Activated naive CD4-positive, alpha-beta T cell treated with anti-CD3 and anti-CD28 coated beads, Interleukin-2, amount 50 U/mL, for 16 hours (primary cell): ENCODE data around the gene CCT7.
A peak's percentile ranks its signal among the peaks of the same experiment; 100 is the strongest.
"Not testable (repeated sequence)": the region's sequence is repeated elsewhere in the genome, so short reads cannot be mapped to it uniquely, and the experiment has no call there.

ENCODE experiments used
- DNase-seq: peaks from one replicate; pipeline ENCODE4 v3.0.0-alpha.2; 2020

CCT7 gene

DNA sequence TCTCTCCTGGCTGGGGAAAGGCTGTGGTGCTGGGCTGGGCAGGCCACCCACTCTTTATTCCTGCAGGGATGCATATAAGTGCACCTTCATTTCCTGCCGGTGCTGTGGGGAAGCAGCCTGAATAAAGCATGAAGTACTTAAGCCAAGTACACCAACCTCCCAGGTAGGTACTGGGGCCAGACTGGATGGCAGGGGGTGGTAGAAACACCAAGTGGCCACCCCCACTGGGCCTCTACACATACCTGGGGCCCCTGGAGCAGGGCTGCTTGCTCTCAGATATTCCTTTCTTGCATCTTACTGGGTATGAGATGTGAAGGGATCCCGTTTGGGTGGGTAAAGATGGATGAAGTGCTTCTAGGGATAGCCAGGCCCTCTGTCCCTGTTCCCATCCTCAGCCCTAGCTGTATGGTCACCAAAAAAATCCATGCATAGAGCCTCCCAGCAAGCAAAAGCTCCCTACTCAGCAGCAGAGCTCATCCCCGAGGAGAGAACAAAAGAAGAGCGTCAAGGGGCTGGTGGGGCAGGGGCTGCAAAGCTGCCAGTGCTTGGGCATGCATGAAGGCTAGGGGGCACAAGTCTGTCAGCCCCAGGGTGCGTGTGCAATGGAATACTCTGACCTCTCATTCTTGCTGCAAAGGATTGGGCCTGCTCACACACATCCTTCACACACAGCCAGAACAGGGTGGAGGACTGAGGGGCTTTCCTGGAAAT is 22.0 kb downstream of the CCT7 start:
- DNase-seq: no peak

DNA sequence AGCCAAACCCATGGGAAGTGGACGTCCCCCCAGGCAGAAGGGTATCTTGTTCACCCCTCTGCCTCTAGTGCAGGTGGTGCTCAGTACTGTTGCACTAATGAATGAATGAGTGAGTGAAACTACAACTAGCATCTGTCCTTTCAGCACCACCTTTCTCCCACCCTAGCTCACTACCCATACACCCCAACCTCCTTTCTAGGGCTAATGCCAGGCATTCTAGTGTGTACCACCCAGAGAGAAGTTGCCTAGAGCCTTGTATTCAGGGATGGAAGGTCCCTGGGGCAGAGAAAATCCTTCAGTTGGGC is 22.5 kb downstream of the CCT7 start:
- DNase-seq: no peak

DNA sequence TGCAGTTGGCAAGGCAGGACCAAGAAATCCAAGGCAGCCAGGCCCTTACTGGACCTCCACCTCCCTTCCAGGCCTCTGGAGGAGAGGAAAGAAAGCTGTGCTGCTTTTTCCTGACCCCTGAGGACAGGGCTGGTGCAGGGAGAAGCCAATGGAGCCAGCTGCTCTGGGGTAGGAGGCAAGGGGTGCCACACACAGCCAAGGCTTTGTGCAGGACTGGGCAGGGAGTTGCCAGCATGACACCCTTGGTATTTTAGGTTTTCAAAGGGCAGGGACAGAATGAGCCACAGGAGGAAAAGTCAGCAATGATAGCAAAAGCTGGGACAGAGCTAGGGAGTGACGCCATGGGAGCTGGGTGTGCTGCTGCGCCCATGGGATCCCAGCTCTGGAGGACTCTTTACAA is 22.9 kb downstream of the CCT7 start:
- DNase-seq: no peak

DNA sequence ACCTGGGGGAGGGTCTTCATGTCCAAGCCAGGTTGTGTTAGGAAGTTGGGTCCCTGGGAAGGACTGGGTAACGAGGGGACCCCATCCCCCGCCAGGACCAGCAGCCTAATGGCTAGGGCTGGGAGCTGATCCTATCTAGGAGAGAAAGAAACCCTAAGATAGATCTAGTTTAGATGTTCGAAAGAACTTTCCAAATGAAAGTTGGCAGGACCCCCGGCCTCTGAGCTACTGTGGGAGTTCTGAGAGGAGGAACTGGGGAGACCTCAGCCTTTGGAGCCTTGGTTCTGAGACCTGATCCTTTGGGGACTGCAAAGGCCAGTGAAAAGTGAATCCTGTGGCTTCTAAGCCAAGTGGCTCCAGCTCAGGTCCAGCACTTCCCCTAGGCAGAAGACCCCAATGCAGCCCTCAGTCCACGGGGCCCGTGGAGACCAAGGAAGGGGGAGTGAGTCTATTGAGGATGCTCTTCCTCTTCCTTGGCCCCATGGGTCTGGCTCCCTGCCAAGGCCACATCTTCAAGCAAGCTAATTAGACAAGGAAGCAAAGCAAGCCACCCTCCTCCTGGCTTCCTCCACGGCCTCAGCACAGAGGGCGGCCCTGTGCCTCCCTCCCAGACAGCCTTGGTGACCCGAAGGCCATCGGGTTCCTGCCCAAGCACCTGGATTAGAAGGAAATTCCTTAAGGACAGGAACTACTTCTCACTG is 23.5 kb downstream of the CCT7 start:
- no peak for DNase-seq

DNA sequence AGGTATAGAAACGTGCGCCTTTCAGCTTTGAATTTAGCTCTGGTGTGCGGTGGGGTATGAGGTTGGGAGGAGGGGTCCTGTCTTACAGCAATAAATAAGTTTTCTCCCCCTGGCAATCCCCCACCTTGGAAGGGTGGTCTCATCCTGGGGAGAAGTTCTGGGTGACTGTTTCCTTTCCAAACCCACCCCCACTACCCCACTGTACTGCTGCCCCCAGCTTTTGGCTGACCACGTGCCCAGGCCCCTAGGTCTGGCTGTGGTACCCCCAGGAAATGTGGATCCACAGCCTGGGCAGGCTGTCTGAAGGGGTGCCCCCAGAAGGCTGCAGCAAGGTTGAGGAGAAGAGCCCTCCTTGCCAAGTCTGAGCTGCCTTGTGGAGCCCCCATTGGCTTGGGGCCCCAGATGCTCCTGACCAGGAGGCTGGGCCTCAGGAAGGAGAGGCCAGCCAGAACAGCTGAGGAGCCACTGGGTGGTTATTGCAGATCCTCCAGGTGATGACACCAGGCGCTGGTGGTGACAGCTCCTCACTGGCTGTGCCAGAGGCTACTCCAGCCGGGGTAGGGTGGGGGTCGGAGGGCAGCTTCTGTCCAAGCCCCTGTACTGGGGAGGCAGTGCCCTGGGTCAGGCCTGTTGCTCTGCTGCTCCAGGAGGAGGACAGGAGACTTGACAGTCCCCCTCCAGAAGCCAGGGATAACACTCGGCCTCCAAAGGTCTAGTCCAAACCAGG is 24.2 kb downstream of the CCT7 start:
- no peak for DNase-seq

DNA sequence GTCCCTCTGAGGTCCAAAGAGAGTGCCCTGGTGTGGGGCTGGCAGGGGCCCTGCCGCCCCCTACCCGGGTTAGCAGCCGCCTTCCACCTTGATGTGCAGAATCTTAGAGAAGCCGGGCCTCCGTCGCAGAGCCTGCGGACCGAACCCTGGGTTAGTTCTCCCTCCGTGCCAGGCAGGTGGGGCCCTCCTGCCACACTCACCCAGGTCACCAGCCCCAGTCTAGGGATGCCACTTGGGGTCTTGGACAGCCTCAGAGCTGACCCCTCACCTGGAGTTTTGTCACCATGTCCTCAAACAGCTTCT is 24.8 kb downstream of the CCT7 start:
- DNase-seq: no peak

DNA sequence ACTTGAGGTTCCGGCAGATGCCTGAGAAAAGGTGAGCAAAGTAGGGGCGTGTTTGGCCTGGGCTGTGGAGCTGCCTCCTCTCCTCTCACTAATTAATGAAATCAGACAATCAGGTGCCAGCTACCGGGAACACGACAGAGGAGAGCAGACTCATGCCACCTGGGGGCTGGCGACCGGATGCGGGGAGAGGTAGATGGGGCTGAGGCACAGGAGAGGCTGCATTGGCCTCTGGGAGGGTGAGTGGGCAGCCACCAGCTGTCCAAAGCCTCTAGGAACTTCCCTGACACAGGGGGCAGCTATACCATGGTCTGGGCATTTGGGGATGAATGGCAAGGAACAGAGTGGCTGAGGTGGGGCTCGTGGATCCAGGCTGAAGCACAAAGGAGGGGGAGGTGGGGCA is 25.2 kb downstream of the CCT7 start:
- no peak for DNase-seq

DNA sequence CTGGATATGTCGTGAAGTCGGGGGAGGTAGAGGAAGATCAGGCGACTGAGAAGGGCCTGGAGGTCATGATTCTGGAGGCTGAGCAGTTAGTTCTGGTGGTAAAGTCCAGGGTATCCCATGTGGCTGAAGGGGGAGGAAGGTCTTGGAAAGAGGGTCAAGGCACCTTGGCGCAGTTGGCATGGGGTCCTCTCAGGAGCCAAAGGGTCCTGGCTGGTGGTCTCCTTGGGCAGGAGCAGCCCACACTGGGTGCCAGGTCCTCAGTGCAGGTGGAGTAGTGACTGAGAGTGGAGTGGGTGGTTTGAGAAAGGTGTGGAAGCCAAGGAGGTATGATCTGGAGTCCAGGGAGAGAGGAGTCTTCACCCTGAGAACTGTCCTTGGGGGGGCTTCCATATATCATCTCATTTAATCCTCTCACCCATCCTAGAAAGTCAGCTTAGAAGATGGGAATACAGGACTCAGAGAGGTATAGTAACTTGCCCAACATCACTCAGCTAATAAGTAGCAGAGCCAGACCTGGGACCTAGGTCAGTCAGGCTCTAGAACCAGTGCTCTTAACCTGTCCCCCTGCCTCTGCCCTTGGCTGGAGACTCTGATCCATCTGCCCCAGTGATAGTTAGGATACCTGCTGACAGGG is 25.7 kb downstream of the CCT7 start:
- DNase-seq: no peak

DNA sequence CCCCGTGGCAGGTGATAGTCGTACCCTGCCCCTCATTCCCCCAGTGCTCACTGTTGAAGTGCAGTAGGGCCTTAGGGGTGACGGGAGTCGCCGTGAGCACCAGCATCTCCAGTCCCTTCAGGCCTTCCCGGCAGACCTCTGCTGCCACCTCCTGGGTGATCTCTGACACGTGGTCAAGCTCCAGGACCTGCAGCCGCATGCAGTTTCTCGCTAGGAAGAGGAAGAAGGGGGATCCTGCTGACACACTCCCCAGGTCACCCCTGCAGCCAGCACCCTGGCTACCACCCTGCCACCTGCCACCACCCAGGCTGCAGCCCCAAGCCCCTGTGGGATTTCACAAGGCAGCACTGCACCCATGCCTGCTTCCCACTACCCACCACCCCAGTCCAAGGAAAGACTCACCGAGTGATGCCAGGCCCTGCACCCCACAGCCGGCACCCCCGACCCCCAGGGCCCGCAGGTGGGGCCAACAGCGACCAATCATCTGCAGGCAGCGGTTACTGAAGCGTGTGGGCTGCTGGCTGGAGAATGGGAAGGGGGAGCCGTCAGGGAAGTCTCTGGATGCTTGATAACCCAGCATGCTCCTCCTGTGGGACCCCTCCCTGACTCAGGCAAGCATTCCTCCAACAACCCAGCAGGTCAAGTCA is 26.4 kb downstream of the CCT7 start:
- no peak for DNase-seq

DNA sequence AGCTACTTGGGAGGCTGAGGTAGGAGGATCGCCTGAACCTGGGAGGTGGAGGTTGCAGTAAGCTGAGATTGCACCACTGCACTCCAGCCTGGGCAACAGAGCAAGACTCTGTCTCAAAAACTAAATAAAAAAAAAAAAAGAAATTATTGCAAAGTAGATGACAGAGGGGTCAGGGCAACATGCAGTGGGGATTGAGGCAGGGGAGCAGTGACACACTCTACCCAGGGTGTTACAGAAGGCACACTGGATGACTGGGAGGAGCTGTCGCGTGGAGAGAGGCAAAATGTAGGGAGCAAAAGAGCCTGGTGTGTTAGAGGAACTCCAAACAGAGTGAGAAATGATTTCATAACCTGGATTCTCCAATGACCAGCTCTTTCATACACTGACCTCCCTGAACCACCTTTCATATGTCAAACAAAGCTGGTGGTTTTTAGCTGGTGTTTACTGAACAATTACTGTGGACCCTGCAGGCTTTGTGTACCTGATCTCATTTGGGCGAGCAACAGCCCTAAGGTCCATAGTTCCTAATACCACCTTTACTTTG is 28.1 kb downstream of the CCT7 start:
- DNase-seq: no peak

DNA sequence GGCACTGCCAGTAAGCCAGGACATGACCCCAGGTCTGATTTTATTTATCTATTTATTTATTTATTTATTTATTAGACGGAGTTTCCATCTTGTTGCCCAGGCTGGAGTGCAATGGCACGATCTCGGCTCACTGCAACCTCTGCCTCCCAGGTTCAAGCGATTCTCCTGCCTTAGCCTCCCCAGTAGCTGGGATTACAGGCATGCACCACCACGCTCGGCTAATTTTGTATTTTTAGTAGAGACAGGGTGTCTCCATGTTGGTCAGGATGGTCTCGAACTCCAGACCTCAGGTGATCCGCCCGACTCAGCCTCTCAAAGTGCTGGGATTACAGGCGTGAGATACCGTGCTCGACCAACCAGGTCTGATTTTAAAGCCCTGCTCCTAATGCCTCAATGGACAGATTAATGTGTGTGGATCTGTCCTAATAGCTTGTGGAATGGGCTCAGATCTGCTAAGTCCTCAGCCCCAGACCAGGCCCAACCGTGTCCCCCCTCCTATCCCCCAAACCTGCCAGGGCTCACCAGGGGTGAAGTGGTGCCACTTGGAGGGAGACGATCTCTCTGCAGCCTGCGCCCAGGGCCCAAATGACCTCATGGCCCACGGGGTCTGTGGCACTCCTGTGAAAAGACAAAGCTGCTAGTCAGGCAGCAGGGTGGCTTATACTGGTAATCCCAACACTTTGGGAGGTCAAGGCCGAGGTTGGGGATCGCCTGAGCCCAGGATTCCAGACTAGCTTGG is 28.8 kb downstream of the CCT7 start:
- DNase-seq: not testable (repeated sequence)

DNA sequence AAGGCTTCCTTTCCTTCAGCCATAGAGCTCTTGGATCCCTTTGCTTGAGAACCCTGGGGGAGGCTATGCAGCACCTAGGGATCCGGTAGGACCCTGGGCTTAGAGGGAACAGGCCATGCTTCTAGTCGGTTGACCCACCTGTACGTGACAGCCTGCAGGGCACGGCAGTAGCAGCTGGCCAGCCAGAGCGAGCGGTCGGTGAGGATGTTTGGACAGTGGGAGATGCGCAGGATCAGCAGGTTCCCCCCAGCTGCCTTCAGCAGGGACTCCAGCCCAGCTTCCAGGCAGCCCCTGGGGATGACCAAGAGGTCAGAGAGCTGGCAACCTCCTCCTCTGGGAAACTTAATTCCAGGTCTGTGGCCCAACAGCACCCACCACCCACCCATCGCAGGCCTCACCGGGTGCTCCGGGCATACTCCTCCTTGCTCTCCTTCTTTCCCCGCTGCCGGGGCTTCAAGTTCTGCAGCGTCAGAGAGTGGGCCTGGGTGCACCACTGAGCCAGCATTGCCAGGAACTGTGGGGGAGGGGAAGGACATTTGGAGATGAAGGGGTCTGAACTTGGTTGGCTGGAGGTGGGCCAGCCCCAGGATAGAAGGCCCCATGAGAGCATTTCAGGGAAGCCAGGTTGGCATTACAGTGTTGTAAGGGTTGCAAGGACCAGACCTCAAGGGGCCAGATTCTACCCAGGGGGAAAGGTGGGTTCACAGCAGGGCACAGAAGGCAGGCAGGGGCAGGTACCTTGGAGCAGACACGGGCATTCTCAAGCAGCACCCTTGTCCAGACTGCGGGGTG is 29.6 kb downstream of the CCT7 start:
- no peak for DNase-seq

DNA sequence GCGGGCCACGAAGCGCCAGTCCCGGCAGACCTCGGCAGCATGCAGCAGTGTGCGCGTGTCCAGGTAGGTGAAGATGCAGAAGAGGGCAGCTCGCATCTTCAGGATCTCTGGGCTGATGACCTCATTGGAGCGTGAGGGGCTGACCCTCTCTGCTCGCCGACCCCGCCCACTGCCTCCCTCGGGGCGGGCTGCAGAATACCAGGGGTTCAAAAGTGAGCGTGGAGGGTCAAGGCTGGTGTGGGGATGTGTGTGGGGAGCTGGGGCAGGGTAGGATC is 30.2 kb downstream of the CCT7 start:
- DNase-seq: no peak

DNA sequence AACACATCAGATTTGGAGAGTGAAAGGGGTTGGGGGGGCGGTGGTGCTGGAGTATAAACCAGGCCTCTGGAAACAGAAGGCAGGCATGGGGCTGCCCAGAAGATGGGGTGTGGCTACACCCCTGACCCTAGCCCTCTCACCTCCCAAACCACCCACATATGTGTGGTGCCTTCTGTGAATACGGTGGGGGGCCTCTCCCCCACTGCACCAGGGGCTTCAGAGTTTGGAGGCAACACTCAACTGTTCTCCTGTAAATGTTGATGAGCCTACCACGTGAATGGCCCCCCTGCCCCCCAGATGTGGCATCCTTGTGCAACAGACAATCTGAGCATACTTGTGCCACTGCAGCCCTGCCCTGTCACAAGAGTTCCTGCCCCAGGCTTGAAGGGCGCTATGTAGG is 30.7 kb downstream of the CCT7 start:
- no peak for DNase-seq

DNA sequence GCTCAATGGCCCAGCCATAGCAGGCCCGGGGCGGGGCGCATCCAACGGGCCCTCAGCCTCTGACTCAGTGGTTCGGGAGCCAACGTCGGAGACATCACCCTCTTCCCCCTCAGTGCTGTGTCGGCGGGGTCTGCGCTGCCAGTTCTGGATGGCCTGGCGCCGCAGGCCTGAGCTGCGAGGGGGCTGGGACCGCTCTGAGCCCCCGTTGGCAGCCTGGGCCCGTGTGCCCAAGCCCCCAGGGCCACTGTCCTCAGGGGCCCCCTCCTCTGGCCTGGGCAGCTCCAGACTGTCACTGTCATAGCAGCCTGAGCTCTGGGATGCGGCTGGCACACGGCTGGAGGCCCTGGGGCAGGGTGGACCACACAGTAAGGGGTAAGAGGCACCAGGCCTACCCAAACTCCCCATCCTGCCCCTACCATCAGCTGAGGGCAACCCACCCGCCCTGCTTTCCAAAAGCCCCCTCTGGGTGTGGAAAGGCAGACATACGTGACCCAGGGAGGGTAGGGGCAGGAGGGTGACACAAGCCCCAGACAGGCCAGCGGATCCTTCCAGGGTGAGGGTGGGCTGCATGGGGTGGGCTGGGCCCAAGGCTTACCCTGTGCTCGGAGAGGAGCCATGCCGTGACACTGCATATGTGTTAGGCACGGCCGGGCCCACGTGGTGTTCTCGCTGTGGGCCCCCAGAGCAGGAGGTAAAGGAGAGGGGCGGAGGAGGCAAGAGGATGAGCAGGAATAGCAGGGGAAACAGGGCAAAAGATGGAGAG is 31.4 kb downstream of the CCT7 start:
- no peak for DNase-seq

DNA sequence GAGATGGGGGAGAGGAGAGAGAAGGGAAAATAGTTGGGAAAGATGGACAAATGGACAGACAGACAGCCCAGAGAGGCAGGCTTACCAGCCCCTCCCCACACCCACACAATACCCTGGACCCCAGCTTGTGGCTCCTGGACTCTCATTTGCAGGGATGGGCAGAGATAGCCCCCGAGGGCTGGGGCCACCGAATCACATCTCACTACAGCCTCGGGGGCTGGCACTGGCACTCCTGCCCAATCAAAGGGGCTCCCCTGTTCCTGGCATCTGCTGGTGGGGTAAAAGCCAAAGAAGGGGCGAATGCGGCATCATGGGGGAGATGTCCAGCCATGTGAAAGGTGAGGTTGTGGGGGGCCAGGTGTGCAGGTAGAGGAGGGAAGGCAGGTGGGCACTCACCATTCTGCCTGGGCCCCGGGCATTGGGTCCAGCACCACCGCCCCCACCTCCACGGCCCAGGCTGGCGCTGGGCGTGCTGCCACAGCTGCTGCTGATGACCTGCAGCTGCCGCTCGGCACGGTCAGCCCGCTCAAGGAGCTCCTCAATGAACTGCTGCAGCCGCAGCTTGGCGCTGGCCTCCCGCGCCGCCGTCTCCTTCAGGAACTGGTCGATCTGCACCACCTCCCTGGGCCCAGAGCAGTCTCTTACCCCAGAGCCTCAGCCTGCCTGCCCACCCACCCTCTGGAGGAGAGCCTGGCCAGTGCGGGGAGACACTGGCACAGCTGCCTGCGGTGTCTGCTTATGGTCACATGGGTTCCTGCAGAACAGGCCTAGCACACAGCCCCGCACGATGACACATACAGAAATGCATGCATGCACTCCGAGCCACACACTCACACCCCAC is 32.2 kb downstream of the CCT7 start:
- no peak for DNase-seq

DNA sequence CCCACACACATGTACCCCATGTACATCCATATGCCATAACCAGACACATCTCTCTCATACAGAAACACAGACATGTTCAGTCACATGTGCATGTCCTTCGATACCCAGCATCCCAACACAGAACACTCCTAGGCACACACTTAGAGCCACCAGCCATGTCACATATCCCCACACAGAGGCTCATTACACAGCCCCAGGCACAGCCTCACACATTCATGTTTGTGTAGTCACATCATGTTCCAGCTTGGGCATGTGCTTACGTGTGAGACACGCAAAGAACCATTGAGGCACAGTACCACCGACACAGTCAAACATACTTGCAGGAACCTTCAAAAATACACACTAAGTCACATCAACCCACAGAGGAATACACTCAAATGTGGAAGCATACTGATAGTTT is 32.9 kb downstream of the CCT7 start:
- no peak for DNase-seq

DNA sequence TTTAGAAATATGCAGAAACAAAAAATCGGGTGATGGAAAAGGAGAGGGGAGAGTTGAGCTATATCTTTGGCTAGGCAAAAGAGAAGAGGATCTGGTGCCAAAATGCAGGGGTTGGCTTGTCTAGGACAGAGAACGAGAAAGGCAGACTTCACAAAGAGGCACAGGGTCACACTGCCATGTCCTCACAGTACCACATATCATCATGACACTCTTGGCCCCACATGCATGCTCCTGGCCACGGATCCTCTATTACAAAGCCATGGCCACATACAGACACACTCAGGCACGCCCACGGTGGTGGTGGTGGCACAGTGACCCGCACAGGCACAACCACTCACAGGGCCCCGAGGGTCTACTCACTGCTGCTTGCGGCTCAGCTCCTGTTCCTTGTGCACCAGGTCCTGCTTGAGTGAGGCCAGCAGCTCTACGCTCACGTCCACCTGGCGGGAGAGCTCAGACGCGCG is 34.3 kb downstream of the CCT7 start:
- DNase-seq: no peak

DNA sequence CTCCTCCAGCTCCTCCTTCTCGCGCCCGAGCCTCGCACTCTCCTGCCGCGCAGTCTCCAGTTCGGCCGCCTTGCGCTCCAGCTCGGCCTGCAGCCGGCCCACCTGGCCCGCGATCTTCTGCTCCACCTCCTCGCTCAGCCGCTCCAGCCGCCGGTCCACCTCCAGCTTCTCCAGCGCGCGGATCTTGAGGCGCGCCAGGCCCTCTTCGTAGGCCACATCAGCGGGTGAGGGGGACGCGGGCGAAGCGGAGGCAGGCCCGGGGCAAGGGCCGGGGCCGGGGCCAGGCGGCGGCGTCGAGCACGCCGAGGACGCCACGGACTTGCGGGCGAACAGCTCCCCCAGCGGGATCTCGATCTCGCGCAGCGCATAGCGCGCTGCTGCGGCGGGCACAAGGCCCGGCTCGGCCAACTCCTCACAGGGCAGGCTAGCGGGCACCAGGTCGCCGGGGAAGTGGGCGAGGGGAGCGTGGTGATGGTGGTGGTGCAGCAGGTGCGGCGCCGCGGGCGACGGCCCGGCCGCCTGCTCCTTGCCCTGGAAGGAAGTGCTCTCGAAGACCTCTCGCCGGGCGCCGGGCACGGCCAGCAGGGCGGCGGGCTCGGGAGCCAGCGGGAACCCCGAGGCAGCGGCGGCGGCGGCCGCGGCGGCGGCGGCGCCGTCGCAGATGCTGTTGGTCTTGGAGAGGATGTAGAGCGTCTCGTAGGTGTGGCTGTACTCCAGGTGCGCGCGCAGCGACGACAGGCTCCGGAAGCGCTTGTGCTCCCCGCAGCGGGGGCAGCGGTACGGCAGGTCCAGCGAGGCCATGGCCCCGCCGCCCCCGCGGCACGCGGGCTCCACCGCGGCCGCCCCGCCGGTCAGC is 35.0 kb downstream of the CCT7 start:
- DNase-seq: peak; percentile 74
